ENCODE measurements around the gene EMILIN3.
A peak's percentile ranks its signal among the peaks of the same experiment; 100 is the strongest.

EMILIN3 gene

DNA sequence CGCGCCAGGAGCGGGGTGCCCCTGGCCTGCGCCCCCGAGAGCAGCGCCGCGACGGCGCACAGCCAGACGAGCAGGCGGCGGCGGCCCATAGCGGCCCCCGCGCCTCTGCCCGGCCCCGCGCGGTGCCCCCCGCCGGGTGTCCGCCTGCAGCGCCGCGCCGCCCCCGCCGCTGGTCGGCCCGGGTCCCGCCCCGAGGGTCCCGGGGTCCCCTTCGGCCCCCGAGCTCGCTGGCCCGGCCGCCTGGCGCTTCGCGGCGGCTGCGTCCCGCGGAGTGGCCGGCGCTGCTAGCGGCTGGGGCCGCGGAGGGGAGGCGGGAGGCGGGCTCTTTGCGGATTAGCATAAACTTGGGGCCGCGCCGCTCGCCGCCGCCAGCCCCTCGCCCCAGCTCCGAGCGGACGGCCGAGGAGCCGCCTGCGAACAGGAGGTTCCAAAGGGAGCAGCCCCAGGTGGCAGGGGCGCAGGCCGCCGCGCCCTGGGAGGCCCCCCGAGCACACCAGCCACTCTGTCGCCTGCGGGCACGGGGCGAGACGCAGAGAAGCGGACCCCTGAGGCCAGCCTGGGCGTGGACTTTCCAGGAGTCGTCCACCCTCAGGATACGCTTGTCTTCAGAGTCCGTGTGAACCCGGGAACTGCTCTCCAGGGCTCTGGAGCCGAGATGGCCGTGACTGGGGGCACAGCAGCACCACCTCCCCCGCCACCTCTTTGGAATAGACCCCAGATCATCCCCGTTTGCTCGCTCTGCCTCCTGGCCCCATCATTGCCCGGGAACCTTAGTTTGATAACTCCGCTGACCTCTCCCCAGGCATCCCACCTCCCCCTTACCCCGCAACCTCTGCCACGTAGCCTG lies at the start of gene EMILIN3:
Gene EMILIN3, minus strand, starts transcription at position 273 of the 847 bp plus-strand sequence. Its CDS starts 184 bp downstream, at position 89.
- CTCF ChIA-PET = no interaction called here
- POLR2A ChIA-PET = no interaction called here
- peak; percentile 75 for DNase-seq (ENCODE audit: extremely low spot score)

DNA sequence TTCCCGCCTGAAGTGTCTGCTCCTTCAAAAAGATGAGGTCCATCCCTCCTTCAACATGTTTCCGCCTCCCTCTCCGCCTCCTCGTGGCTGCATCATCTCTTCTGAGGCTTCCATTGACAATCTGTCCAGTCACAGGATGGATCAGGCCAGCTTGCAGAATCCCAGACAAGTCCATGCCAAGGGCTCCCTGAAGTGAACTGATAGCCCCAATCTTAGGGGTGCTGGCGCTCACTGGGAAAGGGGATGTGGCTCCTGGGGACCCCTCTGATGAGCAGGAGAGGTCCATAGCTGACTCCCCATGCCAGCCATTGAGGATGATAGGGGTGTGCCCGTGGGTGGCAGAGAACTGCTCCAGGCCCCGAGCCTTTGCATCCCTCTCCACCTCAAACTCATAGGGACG lies 48.6 kb upstream of the EMILIN3 start:
- TF ChIP-seq, protein P1, sequence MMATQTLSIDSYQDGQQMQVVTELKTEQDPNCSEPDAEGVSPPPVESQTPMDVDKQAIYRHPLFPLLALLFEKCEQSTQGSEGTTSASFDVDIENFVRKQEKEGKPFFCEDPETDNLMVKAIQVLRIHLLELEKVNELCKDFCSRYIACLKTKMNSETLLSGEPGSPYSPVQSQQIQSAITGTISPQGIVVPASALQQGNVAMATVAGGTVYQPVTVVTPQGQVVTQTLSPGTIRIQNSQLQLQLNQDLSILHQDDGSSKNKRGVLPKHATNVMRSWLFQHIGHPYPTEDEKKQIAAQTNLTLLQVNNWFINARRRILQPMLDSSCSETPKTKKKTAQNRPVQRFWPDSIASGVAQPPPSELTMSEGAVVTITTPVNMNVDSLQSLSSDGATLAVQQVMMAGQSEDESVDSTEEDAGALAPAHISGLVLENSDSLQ (IDR thresholded peaks at IDR 0.05) = no peak
- no peak for TF ChIP-seq HDGF (IDR thresholded peaks at IDR 0.05; ENCODE audit: borderline replicate concordance)
- no peak for TF ChIP-seq FOXA1 (IDR thresholded peaks at IDR 0.05)
- TF ChIP-seq BHLHE40 (IDR thresholded peaks at IDR 0.05; ENCODE audit: borderline replicate concordance) = no peak
- no peak for TF ChIP-seq CTBP1 (IDR thresholded peaks at IDR 0.05; ENCODE audit: borderline replicate concordance)
- no peak for TF ChIP-seq ZNF384 (IDR thresholded peaks at IDR 0.05)
- no peak for TF ChIP-seq SUZ12 (IDR thresholded peaks at IDR 0.05)
- no peak for TF ChIP-seq SP1 (IDR thresholded peaks at IDR 0.05)
- TF ChIP-seq FOXM1 (IDR thresholded peaks at IDR 0.05; ENCODE audit: borderline replicate concordance) = no peak
- TF ChIP-seq TARDBP (IDR thresholded peaks at IDR 0.05) = no peak
- TF ChIP-seq ELF4 (IDR thresholded peaks at IDR 0.05) = no peak
- no peak for TF ChIP-seq FOXK2 (IDR thresholded peaks at IDR 0.05)
- no peak for TF ChIP-seq NFRKB (IDR thresholded peaks at IDR 0.05)
- POLR2A ChIA-PET = no interaction called here
- CTCF ChIA-PET = interaction anchor here (0.5 kb wide), 1 partner anchor 444 kb away, joined by 3 read pairs; no protein-coding TSS in a partner anchor
- DNase-seq (ENCODE audit: extremely low spot score) = no peak

More for the DNA sequence above, at the start of gene EMILIN3:
- TF ChIP-seq CTBP1 (IDR thresholded peaks at IDR 0.05; ENCODE audit: borderline replicate concordance) = no peak
- no peak for TF ChIP-seq SUZ12 (IDR thresholded peaks at IDR 0.05)
- no peak for TF ChIP-seq HDGF (IDR thresholded peaks at IDR 0.05; ENCODE audit: borderline replicate concordance)
- TF ChIP-seq SP1 (IDR thresholded peaks at IDR 0.05) = no peak
- TF ChIP-seq FOXA1 (IDR thresholded peaks at IDR 0.05) = no peak
- no peak for TF ChIP-seq NFRKB (IDR thresholded peaks at IDR 0.05)
- no peak for TF ChIP-seq ZNF384 (IDR thresholded peaks at IDR 0.05)
- no peak for TF ChIP-seq BHLHE40 (IDR thresholded peaks at IDR 0.05; ENCODE audit: borderline replicate concordance)

- POLR2A ChIA-PET = no interaction called here
- TF ChIP-seq CTBP1 (IDR thresholded peaks at IDR 0.05; ENCODE audit: borderline replicate concordance) (no peak), ELF4 (IDR thresholded peaks at IDR 0.05) (no peak), HDGF (IDR thresholded peaks at IDR 0.05; ENCODE audit: borderline replicate concordance) (no peak), NFRKB (IDR thresholded peaks at IDR 0.05) (no peak), BHLHE40 (IDR thresholded peaks at IDR 0.05; ENCODE audit: borderline replicate concordance) (no peak), SUZ12 (IDR thresholded peaks at IDR 0.05) (no peak), L3MBTL2 (conservative IDR thresholded peaks at IDR 0.05) (no peak), FOXA1 (IDR thresholded peaks at IDR 0.05) (no peak), SP1 (IDR thresholded peaks at IDR 0.05) (no peak), ZNF384 (IDR thresholded peaks at IDR 0.05) (no peak), LEF1 (IDR thresholded peaks at IDR 0.05; ENCODE audit: borderline replicate concordance) (no peak), ARNT (IDR thresholded peaks at IDR 0.05) (no peak), FOXK2 (IDR thresholded peaks at IDR 0.05) (no peak), FOXM1 (IDR thresholded peaks at IDR 0.05; ENCODE audit: borderline replicate concordance) (no peak), TARDBP (IDR thresholded peaks at IDR 0.05) (no peak)
- TF ChIP-seq, protein P1 (IDR thresholded peaks at IDR 0.05) = no peak
- CTCF ChIA-PET = no interaction called here
- no peak for DNase-seq (ENCODE audit: extremely low spot score)
These were observed 46.6 kb upstream of the EMILIN3 start for GRCh38 chr20:41413169-41413568.

- ChIA-PET POLR2A (no interaction called here), CTCF (no interaction called here)
- TF ChIP-seq ELF4 (IDR thresholded peaks at IDR 0.05) = no peak
- no peak for TF ChIP-seq FOXK2 (IDR thresholded peaks at IDR 0.05)
- TF ChIP-seq BHLHE40 (IDR thresholded peaks at IDR 0.05; ENCODE audit: borderline replicate concordance) = no peak
- TF ChIP-seq FOXM1 (IDR thresholded peaks at IDR 0.05; ENCODE audit: borderline replicate concordance) = no peak
- no peak for TF ChIP-seq CTBP1 (IDR thresholded peaks at IDR 0.05; ENCODE audit: borderline replicate concordance)
- TF ChIP-seq LEF1 (IDR thresholded peaks at IDR 0.05; ENCODE audit: borderline replicate concordance) = no peak
- no peak for DNase-seq (ENCODE audit: extremely low spot score)
These were observed 45.9 kb upstream of the EMILIN3 start for GRCh38 chr20:41412324-41413120.

- TF ChIP-seq L3MBTL2 (conservative IDR thresholded peaks at IDR 0.05) (no peak), TARDBP (IDR thresholded peaks at IDR 0.05) (no peak), SP1 (IDR thresholded peaks at IDR 0.05) (no peak), ELF4 (IDR thresholded peaks at IDR 0.05) (no peak), LEF1 (IDR thresholded peaks at IDR 0.05; ENCODE audit: borderline replicate concordance) (no peak), HDGF (IDR thresholded peaks at IDR 0.05; ENCODE audit: borderline replicate concordance) (no peak), FOXK2 (IDR thresholded peaks at IDR 0.05) (no peak), FOXA1 (IDR thresholded peaks at IDR 0.05) (no peak), NFRKB (IDR thresholded peaks at IDR 0.05) (no peak), BHLHE40 (IDR thresholded peaks at IDR 0.05; ENCODE audit: borderline replicate concordance) (no peak), FOXM1 (IDR thresholded peaks at IDR 0.05; ENCODE audit: borderline replicate concordance) (no peak), CTBP1 (IDR thresholded peaks at IDR 0.05; ENCODE audit: borderline replicate concordance) (no peak), ARNT (IDR thresholded peaks at IDR 0.05) (no peak), SUZ12 (IDR thresholded peaks at IDR 0.05) (no peak)
- TF ChIP-seq, protein P1 (IDR thresholded peaks at IDR 0.05) = no peak
- DNase-seq (ENCODE audit: extremely low spot score) = no peak
- ChIA-PET CTCF (interaction anchor here (1.4 kb wide), 1 partner anchor 71 kb away, joined by 5 read pairs; the partner anchor contains the start of gene LPIN3), POLR2A (no interaction called here)
These were observed 44.8 kb upstream of the EMILIN3 start for GRCh38 chr20:41411391-41411847.

Data from HEK293T (cell line).